ENCODE results near the gene SLCO2A1. TPM values are rescaled to one million over a fixed set of nuclear protein-coding genes. Genes with fewer than 3 reads are reported as not detected.

Gene SLCO2A1
- total RNA-seq, 3 donors from 2014 or later: 34.3 to 72.2 (median 67.7) TPM

DNA sequence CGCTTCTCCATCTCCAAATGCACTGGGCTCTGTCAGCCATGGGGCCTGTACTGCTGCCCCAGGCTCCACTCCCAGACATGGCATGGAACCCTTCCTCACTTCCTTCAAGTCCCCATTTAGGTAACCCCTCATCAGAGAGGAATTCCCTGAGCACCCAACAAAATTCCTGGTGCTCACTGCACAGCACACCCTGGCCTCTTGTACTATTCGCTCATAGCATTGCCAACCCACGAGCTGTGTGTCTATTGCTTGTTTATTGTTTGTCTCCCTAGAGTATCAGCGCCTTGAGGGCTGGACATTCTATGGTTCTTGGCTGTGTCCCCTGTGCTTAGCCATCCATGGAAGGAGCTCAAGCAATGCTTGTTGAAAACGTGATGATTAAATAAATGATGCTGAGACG, 46.1 kb upstream of the SLCO2A1 start:
- intact Hi-C loops (cut with DNase I, micrococcal nuclease): no loop called here
- no peaks in the 10 kb centered on the region for H3K4me1 ChIP-seq (ENCODE audit: low read depth)
- ATAC-seq: no peak
- TF ChIP-seq, protein P1, sequence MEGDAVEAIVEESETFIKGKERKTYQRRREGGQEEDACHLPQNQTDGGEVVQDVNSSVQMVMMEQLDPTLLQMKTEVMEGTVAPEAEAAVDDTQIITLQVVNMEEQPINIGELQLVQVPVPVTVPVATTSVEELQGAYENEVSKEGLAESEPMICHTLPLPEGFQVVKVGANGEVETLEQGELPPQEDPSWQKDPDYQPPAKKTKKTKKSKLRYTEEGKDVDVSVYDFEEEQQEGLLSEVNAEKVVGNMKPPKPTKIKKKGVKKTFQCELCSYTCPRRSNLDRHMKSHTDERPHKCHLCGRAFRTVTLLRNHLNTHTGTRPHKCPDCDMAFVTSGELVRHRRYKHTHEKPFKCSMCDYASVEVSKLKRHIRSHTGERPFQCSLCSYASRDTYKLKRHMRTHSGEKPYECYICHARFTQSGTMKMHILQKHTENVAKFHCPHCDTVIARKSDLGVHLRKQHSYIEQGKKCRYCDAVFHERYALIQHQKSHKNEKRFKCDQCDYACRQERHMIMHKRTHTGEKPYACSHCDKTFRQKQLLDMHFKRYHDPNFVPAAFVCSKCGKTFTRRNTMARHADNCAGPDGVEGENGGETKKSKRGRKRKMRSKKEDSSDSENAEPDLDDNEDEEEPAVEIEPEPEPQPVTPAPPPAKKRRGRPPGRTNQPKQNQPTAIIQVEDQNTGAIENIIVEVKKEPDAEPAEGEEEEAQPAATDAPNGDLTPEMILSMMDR (IDR thresholded peaks at IDR 0.05): no peak
- DNase-seq: no peak
- no peaks in the 10 kb centered on the region for H3K36me3 ChIP-seq (ENCODE audit: low read depth)
- H3K9me3 ChIP-seq: peaks cover 2% of the 10 kb centered on the region
- no peak overlapping the region for H3K4me3 ChIP-seq

DNA sequence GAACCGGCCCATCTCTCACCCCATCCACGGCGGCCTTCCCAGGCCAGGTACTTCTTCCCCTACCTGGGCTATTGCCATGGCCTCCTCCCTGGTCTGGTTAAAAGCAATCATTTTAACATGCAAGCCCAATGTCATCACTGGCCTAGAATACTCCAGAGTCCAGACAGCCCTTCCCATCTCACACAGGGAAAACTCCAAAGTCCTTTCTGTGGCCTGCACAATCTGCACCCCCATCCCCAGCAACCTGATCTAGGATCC, 45.8 kb upstream of the SLCO2A1 start:
- ATAC-seq (no peak), DNase-seq (no peak)
- intact Hi-C loops (cut with DNase I, micrococcal nuclease): no loop called here
- no peaks in the 10 kb centered on the region for H3K9me3 ChIP-seq
- TF ChIP-seq, protein P1 (IDR thresholded peaks at IDR 0.05): no peak
- H3K36me3 ChIP-seq (ENCODE audit: low read depth): no peaks in the 10 kb centered on the region
- H3K4me1 ChIP-seq (ENCODE audit: low read depth): no peaks in the 10 kb centered on the region
- H3K4me3 ChIP-seq: no peak overlapping the region

DNA sequence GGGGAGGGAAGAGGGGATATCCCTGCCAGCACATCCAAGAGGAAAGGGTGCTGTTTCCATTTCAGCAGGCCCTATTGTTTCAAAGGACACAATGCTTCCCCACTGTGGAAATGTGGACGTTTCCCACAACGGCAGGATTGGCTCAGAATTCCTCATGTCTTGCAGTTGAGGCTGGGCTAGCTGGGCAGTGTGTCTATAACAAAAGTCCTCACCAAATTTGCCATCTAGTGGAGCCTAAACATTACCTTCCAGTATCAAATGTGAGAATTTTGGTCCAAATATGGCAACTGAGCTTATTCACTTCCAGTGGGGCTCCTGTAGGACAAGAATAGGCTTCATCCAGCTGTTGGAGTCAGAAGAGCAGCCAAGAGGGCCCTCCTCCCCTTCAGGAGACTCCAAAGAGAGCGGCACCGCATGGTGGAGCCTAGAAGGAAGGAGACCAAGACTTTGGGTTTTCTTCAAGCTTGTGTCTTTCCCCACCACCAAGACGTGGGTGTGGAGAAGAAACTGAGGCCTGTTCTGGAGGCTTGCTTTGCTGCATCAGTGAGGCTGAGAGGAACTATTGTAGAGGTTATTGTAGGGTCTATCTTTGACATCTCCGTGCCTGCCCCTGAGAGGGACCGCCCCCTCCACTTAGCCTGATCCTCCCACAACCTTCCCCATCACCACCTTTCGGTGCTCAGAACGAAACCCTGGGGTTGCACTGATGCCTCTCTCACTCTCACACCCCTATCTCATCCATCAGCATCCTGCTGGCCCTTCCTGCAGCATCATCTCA, 45.3 kb upstream of the SLCO2A1 start:
- TF ChIP-seq, protein P1 (IDR thresholded peaks at IDR 0.05): no peak
- intact Hi-C loops (cut with DNase I, micrococcal nuclease): no loop called here

DNA sequence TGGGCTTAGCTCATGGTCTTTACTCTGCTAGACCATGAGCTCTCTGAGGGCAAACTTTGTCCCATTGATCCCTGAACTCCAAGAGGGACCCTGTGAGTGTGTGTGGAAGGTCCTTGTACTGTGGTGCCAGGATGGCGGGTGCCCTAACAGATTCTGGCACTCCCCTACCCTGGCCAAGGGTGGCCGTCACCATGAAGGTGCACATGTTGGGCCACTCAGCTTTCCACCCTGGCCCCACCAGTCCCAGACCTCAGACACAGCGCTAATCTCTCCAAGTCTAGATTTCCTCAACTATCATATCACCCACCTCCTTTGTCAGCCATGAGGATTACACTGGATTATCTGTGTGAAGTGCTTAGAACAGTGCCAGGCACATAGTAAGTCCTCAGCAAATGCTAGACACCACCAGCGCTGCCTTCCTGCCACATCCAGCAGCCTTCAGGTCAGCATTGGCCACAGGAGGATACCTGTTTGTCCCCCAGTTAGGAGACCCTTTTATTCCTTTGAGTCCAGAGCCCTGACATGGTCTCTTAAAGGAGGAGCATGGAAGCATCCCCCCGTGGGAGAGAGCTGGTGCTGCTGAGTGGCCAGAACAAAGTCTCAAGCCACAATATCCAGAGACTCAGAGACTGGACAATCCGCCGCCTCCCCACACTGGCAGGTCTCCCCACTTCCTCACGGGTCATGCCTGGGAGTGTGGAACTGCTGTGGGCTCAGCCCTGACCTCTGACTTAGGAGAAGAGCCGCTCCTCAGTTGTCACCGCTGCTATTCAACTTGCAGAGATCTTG, 44.5 kb upstream of the SLCO2A1 start:
- TF ChIP-seq, protein P1 (IDR thresholded peaks at IDR 0.05): no peak
- Histone ChIP-seq H3K4me3 (no peak overlapping the region), H3K9me3 (no peaks in the 10 kb centered on the region), H3K36me3 (ENCODE audit: low read depth) (no peaks in the 10 kb centered on the region), H3K4me1 (ENCODE audit: low read depth) (no peaks in the 10 kb centered on the region)
- ATAC-seq: no peak
- no peak for DNase-seq
- intact Hi-C loops (cut with DNase I, micrococcal nuclease): no loop called here

More for the DNA sequence above, 45.3 kb upstream of the SLCO2A1 start:
- Histone ChIP-seq H3K4me1 (ENCODE audit: low read depth) (no peaks in the 10 kb centered on the region), H3K4me3 (no peak overlapping the region), H3K9me3 (no peaks in the 10 kb centered on the region), H3K36me3 (ENCODE audit: low read depth) (no peaks in the 10 kb centered on the region)
- ATAC-seq (no peak), DNase-seq (no peak)

DNA sequence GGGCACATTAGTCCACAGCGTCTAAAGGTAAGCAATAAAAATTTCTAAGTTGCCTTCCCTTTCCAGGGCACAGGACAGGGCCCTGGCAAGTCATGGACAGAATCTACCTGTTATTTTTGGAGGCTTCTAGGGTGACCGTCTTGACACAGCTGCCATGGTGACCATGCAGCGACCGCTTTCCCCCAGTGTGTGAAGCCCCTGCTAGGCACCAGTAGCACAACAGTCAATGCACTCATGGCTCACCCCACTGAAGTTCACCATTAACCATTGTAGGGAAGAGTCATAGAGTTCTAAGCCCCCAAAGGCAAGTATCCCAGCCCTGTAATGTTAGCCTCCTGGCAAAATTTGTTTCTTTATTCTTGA, 43.8 kb upstream of the SLCO2A1 start:
- H3K9me3 ChIP-seq: no peaks in the 10 kb centered on the region
- intact Hi-C loops (cut with DNase I, micrococcal nuclease): no loop called here
- ATAC-seq (no peak), DNase-seq (no peak)
- no peaks in the 10 kb centered on the region for H3K36me3 ChIP-seq (ENCODE audit: low read depth)
- no peak overlapping the region for H3K4me3 ChIP-seq
- TF ChIP-seq, protein P1 (IDR thresholded peaks at IDR 0.05): no peak
- no peaks in the 10 kb centered on the region for H3K4me1 ChIP-seq (ENCODE audit: low read depth)

Measured in mucosa of descending colon (tissue), 3 donors.